Neural cell (in vitro differentiated cells): Measurements from ENCODE around the gene RAB44. TPM values are rescaled to one million over a fixed set of nuclear protein-coding genes. Genes with fewer than 3 reads are reported as not detected.

Source experiments
- H2AFZ ChIP-seq: fragments of 200-600, 300-800 bp; sonication (generic), shearing (Covaris generic); 2 replicates; pipeline ENCODE4 v1.6.0; 2014; ENCODE audit warnings: low read depth, mild to moderate bottlenecking, antibody characterized with exemption, low read length, moderate library complexity
- H3F3A ChIP-seq: fragments of 200-600 bp; shearing (Covaris generic); 2 replicates; pipeline ENCODE4 v1.6.1; 2016; ENCODE audit warnings: mild to moderate bottlenecking, moderate library complexity, mixed read lengths, antibody characterized with exemption, low read length; ENCODE audit not compliant: insufficient read depth, poor library complexity, severe bottlenecking
- H3K27ac ChIP-seq: fragments of 200-600, 300-800 bp; sonication (generic), shearing (Covaris generic); 2 replicates; pipeline ENCODE4 v1.5.1; 2014; ENCODE audit warnings: mild to moderate bottlenecking, low read length, moderate library complexity
- H3K27me3 ChIP-seq: fragments of 300-800, 200-600 bp; sonication (generic), shearing (Covaris generic); 2 replicates; pipeline ENCODE4 v1.6.0; 2014; ENCODE audit warnings: mild to moderate bottlenecking, low read depth, low read length, moderate library complexity; ENCODE audit not compliant: insufficient read depth
- H3K36me3 ChIP-seq: fragments of 300-800, 200-600 bp; sonication (generic), shearing (Covaris generic); 2 replicates; pipeline ENCODE4 v1.5.1; 2014; ENCODE audit warnings: mild to moderate bottlenecking, antibody characterized with exemption, low read length, moderate library complexity; ENCODE audit not compliant: insufficient read depth
- H3K4me2 ChIP-seq: fragments of 300-800, 200-600 bp; sonication (generic), shearing (Covaris generic); 2 replicates; pipeline ENCODE4 v1.6.0; 2014; ENCODE audit warnings: mild to moderate bottlenecking, low read length
- H3K4me3 ChIP-seq: fragments of 300-800, 200-600 bp; sonication (generic), shearing (Covaris generic); 2 replicates; pipeline ENCODE4 v1.5.1; 2014; ENCODE audit warnings: mild to moderate bottlenecking, low read length, moderate library complexity
- H3K79me2 ChIP-seq: fragments of 200-600 bp; shearing (Covaris generic); replicated peaks from 2 replicates; pipeline ENCODE4 v1.6.0; 2014; ENCODE audit warnings: mild to moderate bottlenecking, low read length, moderate library complexity; ENCODE audit not compliant: insufficient read depth
- H3K9ac ChIP-seq: fragments of 300-800, 200-600 bp; sonication (generic), shearing (Covaris generic); 2 replicates; pipeline ENCODE4 v1.6.1; 2016; ENCODE audit warnings: mild to moderate bottlenecking, low read length, mixed read lengths
- H3K9me2 ChIP-seq: fragments of 200-600 bp; shearing (Covaris generic); 2 replicates; pipeline ENCODE4 v1.6.1; 2016; ENCODE audit warnings: mild to moderate bottlenecking, low read length, mixed read lengths; ENCODE audit not compliant: insufficient read depth
- H3K9me3 ChIP-seq: fragments of 200-600, 300-800 bp; sonication (generic), shearing (Covaris generic); 2 replicates; pipeline ENCODE4 v1.6.1; 2016; ENCODE audit warnings: mild to moderate bottlenecking, mixed run types, low read length, moderate library complexity, mixed read lengths
- H4K20me1 ChIP-seq: fragments of 200-600 bp; shearing (Covaris generic); 2 replicates; pipeline ENCODE4 v1.6.1; 2016; ENCODE audit warnings: mild to moderate bottlenecking, mixed run types; ENCODE audit not compliant: insufficient read depth
- EP300 ChIP-seq: fragments of 450-650 bp; conservative IDR thresholded peaks from 2 replicates; pipeline ENCODE4 v1.6.1; 2014; ENCODE audit warnings: antibody characterized with exemption, mild to moderate bottlenecking, moderate library complexity; ENCODE audit not compliant: poor library complexity, severe bottlenecking
- EZH2 ChIP-seq: fragments of 200-600, 300-800 bp; shearing (Covaris generic), sonication (generic); IDR thresholded peaks from 2 replicates; pipeline ENCODE4 v1.6.1; 2014; ENCODE audit warnings: antibody characterized with exemption, low read length, borderline replicate concordance, mild to moderate bottlenecking; ENCODE audit not compliant: insufficient read depth, poor library complexity, severe bottlenecking
- MXI1 ChIP-seq: fragments of 450-650 bp; conservative IDR thresholded peaks from 2 replicates; pipeline ENCODE4 v1.6.1; 2014; ENCODE audit warnings: antibody characterized with exemption, mild to moderate bottlenecking; ENCODE audit not compliant: poor library complexity, severe bottlenecking
- POLR2AphosphoS5 ChIP-seq: IDR thresholded peaks from 2 replicates; pipeline ENCODE4 v1.6.1; 2012
- SMC3 ChIP-seq: fragments of 450-650 bp; conservative IDR thresholded peaks from 2 replicates; pipeline ENCODE4 v1.6.1; 2014; ENCODE audit warnings: antibody characterized with exemption, mild to moderate bottlenecking, moderate library complexity; ENCODE audit not compliant: poor library complexity
- TAF1 ChIP-seq: IDR thresholded peaks from 2 replicates; pipeline ENCODE4 v1.6.1; 2012; ENCODE audit warnings: low read depth
- polyA plus RNA-seq: library from polyadenylated mRNA; depleted of rRNA; stranded (reverse); fragments of >200 nt; gene quantifications from 2 replicates; pipeline ENCODE4 v1.2.3, GENCODE V29; 2014
- TF ChIP-seq, protein P1 (sequence below): fragments of 450-650 bp; IDR thresholded peaks from 2 replicates; pipeline ENCODE4 v1.5.1; 2014; ENCODE audit warnings: antibody characterized with exemption, mild to moderate bottlenecking, moderate library complexity; ENCODE audit not compliant: poor library complexity, severe bottlenecking
- TF ChIP-seq, protein P2 (sequence below): IDR thresholded peaks from 2 replicates; pipeline ENCODE4 v1.6.1; 2012; ENCODE audit warnings: borderline replicate concordance

RAB44 gene
- polyA plus RNA-seq, 1 donor from 2014 or later = not detected

DNA sequence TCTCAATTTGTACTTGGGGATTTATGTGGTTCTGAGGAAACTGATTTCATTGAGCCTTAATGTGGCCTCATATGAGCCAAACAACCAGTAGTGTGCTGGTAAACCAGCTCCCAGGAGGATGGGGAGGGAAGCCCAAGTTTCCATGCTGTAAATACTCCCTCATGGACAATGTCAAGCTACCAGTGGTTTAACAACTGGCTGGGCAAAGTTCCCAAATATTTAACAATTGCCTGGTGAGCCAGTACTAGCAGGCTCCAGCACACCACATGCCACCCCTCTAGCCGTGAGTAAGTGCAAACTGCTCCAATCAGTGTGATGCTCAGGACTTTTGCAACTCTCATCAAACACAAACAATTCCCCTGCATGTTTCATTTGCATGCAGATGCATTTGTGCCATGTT, 38.4 kb upstream of the RAB44 start:
- no peak overlapping the region for H3K27ac ChIP-seq
- no peak overlapping the region for H3K4me2 ChIP-seq
- no peak for TF ChIP-seq POLR2AphosphoS5
- no peak for TF ChIP-seq MXI1
- TF ChIP-seq TAF1 = no peak
- TF ChIP-seq, protein P1, sequence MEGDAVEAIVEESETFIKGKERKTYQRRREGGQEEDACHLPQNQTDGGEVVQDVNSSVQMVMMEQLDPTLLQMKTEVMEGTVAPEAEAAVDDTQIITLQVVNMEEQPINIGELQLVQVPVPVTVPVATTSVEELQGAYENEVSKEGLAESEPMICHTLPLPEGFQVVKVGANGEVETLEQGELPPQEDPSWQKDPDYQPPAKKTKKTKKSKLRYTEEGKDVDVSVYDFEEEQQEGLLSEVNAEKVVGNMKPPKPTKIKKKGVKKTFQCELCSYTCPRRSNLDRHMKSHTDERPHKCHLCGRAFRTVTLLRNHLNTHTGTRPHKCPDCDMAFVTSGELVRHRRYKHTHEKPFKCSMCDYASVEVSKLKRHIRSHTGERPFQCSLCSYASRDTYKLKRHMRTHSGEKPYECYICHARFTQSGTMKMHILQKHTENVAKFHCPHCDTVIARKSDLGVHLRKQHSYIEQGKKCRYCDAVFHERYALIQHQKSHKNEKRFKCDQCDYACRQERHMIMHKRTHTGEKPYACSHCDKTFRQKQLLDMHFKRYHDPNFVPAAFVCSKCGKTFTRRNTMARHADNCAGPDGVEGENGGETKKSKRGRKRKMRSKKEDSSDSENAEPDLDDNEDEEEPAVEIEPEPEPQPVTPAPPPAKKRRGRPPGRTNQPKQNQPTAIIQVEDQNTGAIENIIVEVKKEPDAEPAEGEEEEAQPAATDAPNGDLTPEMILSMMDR = no peak

DNA sequence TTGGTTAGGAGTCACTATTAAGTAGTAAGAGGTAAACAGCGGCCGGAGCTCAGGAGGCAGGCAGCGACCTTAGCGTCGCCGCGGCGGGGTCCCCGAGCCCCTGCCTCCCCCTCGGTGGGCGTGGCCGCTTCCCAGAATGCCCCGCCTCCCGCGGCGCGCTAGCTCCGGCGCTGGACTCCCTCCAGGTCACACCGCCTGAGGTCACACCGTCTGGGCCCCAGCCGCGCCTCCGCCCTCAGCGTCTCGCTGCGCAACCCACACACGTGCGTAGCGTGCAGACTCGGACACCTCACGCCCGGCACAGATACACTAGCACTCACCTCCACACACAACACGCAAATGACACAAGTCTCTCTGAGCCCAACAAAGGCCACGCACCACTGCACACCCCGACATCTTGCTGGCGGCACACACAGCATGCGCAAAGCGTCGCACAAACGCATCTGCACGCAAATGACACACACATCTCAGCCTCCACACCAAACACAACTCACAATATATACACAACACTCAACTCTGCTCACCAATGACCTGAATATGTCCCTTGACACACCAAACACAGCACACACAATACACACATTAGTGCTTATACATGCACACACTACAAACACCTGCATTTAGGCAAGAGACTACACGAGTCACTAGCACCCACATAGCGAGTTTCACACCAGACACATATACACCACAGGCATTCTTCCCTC, 36.7 kb upstream of the RAB44 start:
- no peaks in the 10 kb centered on the region for H3K9me3 ChIP-seq
- no peaks in the 10 kb centered on the region for H4K20me1 ChIP-seq

More for the DNA sequence above, 38.4 kb upstream of the RAB44 start:
- Histone ChIP-seq H3K9me3 (no peaks in the 10 kb centered on the region), H3K9me2 (no peaks in the 10 kb centered on the region), H3K9ac (no peak overlapping the region), H3K27me3 (no peaks in the 10 kb centered on the region), H2AFZ (no peak overlapping the region), H3K4me3 (no peak overlapping the region), H4K20me1 (no peaks in the 10 kb centered on the region), H3K36me3 (no peaks in the 10 kb centered on the region), H3F3A (no peaks in the 10 kb centered on the region), H3K79me2 (no peaks in the 10 kb centered on the region)

More for the DNA sequence above, 36.7 kb upstream of the RAB44 start:
- Histone ChIP-seq H3K9me2 (no peaks in the 10 kb centered on the region), H3K9ac (no peak overlapping the region), H3K79me2 (no peaks in the 10 kb centered on the region), H3K4me3 (no peak overlapping the region), H2AFZ (no peak overlapping the region), H3F3A (no peaks in the 10 kb centered on the region), H3K27me3 (no peaks in the 10 kb centered on the region), H3K27ac (no peak overlapping the region), H3K4me2 (no peak overlapping the region), H3K36me3 (no peaks in the 10 kb centered on the region)
- TF ChIP-seq POLR2AphosphoS5 (no peak), SMC3 (no peak), TAF1 (no peak), EP300 (no peak), MXI1 (no peak), EZH2 (no peak)
- TF ChIP-seq, protein P1 = no peak
- TF ChIP-seq, protein P2, sequence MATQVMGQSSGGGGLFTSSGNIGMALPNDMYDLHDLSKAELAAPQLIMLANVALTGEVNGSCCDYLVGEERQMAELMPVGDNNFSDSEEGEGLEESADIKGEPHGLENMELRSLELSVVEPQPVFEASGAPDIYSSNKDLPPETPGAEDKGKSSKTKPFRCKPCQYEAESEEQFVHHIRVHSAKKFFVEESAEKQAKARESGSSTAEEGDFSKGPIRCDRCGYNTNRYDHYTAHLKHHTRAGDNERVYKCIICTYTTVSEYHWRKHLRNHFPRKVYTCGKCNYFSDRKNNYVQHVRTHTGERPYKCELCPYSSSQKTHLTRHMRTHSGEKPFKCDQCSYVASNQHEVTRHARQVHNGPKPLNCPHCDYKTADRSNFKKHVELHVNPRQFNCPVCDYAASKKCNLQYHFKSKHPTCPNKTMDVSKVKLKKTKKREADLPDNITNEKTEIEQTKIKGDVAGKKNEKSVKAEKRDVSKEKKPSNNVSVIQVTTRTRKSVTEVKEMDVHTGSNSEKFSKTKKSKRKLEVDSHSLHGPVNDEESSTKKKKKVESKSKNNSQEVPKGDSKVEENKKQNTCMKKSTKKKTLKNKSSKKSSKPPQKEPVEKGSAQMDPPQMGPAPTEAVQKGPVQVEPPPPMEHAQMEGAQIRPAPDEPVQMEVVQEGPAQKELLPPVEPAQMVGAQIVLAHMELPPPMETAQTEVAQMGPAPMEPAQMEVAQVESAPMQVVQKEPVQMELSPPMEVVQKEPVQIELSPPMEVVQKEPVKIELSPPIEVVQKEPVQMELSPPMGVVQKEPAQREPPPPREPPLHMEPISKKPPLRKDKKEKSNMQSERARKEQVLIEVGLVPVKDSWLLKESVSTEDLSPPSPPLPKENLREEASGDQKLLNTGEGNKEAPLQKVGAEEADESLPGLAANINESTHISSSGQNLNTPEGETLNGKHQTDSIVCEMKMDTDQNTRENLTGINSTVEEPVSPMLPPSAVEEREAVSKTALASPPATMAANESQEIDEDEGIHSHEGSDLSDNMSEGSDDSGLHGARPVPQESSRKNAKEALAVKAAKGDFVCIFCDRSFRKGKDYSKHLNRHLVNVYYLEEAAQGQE = no peak
